ENCODE data around the gene SSX2IP. TPM values are rescaled to one million over a fixed set of nuclear protein-coding genes. Genes with fewer than 3 reads are reported as not detected.

SSX2IP gene
- total and polyA plus RNA-seq, 9 of the 15 experiments (the other 6 are each of a cell fraction or from before 2014, with no cell fraction given) = 20.6 to 96.7 (median 61.7) TPM

DNA sequence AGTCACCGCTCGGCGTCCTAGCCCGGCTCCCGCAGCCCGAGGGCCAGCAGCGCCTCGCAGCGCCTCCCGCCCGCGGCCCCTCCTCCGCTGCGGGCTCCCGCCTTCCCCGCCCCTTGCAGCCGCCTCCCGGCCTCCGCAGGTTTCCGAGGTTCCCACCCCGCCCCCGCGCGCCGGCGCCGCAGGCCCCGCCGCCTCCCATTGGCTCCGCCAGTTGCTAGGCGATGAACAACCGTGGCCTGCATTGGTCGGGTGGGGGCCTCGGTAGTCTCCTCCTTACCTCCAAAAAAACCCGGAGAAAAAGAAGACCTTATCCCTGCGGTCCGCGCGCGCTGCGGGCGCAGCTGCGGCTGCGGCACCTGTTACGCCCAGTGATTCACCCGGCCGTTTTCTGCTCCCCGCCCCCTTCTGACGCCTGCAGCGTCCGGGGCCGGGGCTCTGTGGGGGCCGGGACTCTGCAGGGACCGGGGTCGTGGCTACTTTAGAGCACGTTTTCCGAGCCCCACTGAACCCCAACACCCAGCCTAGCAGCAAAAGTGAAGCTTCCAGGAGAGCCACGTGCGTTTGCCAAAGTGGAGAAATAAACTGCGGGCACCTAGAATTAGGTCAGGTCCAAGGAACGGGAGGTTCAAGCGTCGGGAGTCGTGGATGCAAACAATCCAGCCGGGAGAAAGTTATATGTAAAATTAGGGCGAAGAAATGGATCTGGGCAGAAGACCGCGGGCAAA lies at the start of gene SSX2IP (continued):
- TF ChIP-seq, protein P1, sequence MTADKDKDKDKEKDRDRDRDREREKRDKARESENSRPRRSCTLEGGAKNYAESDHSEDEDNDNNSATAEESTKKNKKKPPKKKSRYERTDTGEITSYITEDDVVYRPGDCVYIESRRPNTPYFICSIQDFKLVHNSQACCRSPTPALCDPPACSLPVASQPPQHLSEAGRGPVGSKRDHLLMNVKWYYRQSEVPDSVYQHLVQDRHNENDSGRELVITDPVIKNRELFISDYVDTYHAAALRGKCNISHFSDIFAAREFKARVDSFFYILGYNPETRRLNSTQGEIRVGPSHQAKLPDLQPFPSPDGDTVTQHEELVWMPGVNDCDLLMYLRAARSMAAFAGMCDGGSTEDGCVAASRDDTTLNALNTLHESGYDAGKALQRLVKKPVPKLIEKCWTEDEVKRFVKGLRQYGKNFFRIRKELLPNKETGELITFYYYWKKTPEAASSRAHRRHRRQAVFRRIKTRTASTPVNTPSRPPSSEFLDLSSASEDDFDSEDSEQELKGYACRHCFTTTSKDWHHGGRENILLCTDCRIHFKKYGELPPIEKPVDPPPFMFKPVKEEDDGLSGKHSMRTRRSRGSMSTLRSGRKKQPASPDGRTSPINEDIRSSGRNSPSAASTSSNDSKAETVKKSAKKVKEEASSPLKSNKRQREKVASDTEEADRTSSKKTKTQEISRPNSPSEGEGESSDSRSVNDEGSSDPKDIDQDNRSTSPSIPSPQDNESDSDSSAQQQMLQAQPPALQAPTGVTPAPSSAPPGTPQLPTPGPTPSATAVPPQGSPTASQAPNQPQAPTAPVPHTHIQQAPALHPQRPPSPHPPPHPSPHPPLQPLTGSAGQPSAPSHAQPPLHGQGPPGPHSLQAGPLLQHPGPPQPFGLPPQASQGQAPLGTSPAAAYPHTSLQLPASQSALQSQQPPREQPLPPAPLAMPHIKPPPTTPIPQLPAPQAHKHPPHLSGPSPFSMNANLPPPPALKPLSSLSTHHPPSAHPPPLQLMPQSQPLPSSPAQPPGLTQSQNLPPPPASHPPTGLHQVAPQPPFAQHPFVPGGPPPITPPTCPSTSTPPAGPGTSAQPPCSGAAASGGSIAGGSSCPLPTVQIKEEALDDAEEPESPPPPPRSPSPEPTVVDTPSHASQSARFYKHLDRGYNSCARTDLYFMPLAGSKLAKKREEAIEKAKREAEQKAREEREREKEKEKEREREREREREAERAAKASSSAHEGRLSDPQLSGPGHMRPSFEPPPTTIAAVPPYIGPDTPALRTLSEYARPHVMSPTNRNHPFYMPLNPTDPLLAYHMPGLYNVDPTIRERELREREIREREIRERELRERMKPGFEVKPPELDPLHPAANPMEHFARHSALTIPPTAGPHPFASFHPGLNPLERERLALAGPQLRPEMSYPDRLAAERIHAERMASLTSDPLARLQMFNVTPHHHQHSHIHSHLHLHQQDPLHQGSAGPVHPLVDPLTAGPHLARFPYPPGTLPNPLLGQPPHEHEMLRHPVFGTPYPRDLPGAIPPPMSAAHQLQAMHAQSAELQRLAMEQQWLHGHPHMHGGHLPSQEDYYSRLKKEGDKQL (CRISPR knock-in tag; IDR thresholded peaks at IDR 0.05; ENCODE audit: borderline replicate concordance) = no peak
- TF ChIP-seq ZEB2 (IDR thresholded peaks at IDR 0.05) (no peak), CBFA2T3 (IDR thresholded peaks at IDR 0.05) (peak; percentile 66), SMARCB1 (IDR thresholded peaks at IDR 0.05; ENCODE audit: insufficient read length, low read depth) (no peak), OTX1 (CRISPR knock-in tag; IDR thresholded peaks at IDR 0.05) (no peak), SAFB (IDR thresholded peaks at IDR 0.05; ENCODE audit: borderline replicate concordance, low read depth, low read length) (no peak), RAD51 (IDR thresholded peaks at IDR 0.05; ENCODE audit: borderline replicate concordance, low read depth) (no peak), ZNF766 (CRISPR knock-in tag; conservative IDR thresholded peaks at IDR 0.05) (no peak; the same call in 1 of the 2 replicates), TEAD1 (CRISPR knock-in tag; IDR thresholded peaks at IDR 0.05) (0 out of 4 replicates have a peak, but pooled peaks of 1 of the 2 experiments have one; percentile 37), ETV6 (IDR thresholded peaks at IDR 0.05; ENCODE audit: borderline replicate concordance in 1 of 2, low read depth in 2 of 2, low read length in 1 of 2) (no peak), ETV6 (CRISPR knock-in tag; IDR thresholded peaks at IDR 0.05; ENCODE audit: borderline replicate concordance) (no peak), HDAC6 (IDR thresholded peaks at IDR 0.05; ENCODE audit: low read depth, low read length) (no peak), ZNF644 (tag; IDR thresholded peaks at IDR 0.05; ENCODE audit: low read depth) (no peak), SRSF9 (IDR thresholded peaks at IDR 0.05; ENCODE audit: borderline replicate concordance, low read depth, low read length) (no peak), ARID1B (IDR thresholded peaks at IDR 0.05) (peak; percentile 58)
- TF ChIP-seq, protein P2, sequence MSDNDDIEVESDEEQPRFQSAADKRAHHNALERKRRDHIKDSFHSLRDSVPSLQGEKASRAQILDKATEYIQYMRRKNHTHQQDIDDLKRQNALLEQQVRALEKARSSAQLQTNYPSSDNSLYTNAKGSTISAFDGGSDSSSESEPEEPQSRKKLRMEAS (CRISPR knock-in tag; IDR thresholded peaks at IDR 0.05) = peak; percentile 59; the same call in 1 of the 2 replicates
- TF ChIP-seq, protein P3, sequence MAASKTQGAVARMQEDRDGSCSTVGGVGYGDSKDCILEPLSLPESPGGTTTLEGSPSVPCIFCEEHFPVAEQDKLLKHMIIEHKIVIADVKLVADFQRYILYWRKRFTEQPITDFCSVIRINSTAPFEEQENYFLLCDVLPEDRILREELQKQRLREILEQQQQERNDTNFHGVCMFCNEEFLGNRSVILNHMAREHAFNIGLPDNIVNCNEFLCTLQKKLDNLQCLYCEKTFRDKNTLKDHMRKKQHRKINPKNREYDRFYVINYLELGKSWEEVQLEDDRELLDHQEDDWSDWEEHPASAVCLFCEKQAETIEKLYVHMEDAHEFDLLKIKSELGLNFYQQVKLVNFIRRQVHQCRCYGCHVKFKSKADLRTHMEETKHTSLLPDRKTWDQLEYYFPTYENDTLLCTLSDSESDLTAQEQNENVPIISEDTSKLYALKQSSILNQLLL (CRISPR knock-in tag; IDR thresholded peaks at IDR 0.05; ENCODE audit: borderline replicate concordance) = no peak
- TF ChIP-seq, protein P4, sequence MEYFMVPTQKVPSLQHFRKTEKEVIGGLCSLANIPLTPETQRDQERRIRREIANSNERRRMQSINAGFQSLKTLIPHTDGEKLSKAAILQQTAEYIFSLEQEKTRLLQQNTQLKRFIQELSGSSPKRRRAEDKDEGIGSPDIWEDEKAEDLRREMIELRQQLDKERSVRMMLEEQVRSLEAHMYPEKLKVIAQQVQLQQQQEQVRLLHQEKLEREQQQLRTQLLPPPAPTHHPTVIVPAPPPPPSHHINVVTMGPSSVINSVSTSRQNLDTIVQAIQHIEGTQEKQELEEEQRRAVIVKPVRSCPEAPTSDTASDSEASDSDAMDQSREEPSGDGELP (CRISPR knock-in tag; IDR thresholded peaks at IDR 0.05; ENCODE audit: borderline replicate concordance) = peak; percentile 94
- TF ChIP-seq, protein P5, sequence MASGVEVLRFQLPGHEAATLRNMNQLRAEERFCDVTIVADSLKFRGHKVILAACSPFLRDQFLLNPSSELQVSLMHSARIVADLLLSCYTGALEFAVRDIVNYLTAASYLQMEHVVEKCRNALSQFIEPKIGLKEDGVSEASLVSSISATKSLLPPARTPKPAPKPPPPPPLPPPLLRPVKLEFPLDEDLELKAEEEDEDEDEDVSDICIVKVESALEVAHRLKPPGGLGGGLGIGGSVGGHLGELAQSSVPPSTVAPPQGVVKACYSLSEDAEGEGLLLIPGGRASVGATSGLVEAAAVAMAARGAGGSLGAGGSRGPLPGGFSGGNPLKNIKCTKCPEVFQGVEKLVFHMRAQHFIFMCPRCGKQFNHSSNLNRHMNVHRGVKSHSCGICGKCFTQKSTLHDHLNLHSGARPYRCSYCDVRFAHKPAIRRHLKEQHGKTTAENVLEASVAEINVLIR (CRISPR knock-in tag; IDR thresholded peaks at IDR 0.05) = peak; percentile 30; the same call in 1 of the 2 replicates

Data from K562 (cell line).